Coronary artery (tissue), 2 donors: Measurements from ENCODE around the gene CCDC127.
A peak's percentile ranks its signal among the peaks of the same experiment; 100 is the strongest.

ENCODE experiments used
- DNase-seq: peaks from one replicate; pipeline ENCODE4 v3.0.0-alpha.2; 2017; ENCODE audit warnings: low spot score
- H3K27ac ChIP-seq, 2 donors: fragments of 200-600 bp; sonication (generic); one replicate each; pipeline ENCODE4 v1.5.1; 2016 to 2019
- H3K4me3 ChIP-seq: fragments of 200-600 bp; sonication (generic); 2 replicates; pipeline ENCODE4 v1.5.1; 2016; ENCODE audit warnings: mild to moderate bottlenecking, moderate library complexity
- TF ChIP-seq, protein P1 (sequence below): fragments of 200-600 bp; sonication (generic); IDR thresholded peaks from one replicate; pipeline ENCODE4 v1.5.1; 2019; ENCODE audit warnings: antibody characterized with exemption

Gene CCDC127

DNA sequence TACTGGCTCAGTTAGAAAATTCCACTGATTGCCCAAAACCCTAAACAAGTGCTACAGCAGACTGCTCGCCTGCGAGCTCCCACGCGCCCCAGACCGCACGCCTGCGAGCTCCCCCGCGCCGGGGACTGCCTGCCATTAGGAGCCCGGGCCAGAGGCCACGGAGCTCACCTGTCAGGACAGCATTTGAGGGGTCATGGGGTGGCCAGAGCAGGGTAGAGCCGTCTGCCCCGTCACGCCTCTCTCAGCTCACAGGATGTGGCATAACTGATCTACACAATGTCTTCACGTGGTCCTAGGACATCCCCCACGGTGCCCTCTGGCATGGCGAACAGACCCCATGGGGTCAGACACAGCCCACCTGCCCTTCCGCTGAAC lies 55.8 kb downstream of the CCDC127 start:
- no peak overlapping the region for H3K27ac ChIP-seq
- no peak overlapping the region for H3K4me3 ChIP-seq
- DNase-seq, result no peak
- TF ChIP-seq, protein P1, sequence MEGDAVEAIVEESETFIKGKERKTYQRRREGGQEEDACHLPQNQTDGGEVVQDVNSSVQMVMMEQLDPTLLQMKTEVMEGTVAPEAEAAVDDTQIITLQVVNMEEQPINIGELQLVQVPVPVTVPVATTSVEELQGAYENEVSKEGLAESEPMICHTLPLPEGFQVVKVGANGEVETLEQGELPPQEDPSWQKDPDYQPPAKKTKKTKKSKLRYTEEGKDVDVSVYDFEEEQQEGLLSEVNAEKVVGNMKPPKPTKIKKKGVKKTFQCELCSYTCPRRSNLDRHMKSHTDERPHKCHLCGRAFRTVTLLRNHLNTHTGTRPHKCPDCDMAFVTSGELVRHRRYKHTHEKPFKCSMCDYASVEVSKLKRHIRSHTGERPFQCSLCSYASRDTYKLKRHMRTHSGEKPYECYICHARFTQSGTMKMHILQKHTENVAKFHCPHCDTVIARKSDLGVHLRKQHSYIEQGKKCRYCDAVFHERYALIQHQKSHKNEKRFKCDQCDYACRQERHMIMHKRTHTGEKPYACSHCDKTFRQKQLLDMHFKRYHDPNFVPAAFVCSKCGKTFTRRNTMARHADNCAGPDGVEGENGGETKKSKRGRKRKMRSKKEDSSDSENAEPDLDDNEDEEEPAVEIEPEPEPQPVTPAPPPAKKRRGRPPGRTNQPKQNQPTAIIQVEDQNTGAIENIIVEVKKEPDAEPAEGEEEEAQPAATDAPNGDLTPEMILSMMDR, result no peak

DNA sequence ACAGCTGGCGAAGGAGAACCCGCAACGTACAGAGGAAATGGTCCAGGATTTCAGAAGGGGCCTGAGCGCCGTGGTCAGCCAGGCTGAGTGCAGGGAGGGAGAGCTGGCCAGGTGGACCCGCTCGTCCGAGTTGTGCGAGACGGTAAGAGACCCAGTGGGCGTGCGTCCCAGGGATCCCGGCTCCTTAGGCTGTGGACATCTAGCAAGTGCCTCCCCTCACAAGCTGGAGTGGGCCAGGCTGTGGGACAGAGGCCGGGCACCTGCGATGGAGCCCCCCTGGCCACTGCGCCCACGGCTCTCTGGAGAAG lies 56.2 kb downstream of the CCDC127 start:
- no peak overlapping the region for H3K27ac ChIP-seq

DNA sequence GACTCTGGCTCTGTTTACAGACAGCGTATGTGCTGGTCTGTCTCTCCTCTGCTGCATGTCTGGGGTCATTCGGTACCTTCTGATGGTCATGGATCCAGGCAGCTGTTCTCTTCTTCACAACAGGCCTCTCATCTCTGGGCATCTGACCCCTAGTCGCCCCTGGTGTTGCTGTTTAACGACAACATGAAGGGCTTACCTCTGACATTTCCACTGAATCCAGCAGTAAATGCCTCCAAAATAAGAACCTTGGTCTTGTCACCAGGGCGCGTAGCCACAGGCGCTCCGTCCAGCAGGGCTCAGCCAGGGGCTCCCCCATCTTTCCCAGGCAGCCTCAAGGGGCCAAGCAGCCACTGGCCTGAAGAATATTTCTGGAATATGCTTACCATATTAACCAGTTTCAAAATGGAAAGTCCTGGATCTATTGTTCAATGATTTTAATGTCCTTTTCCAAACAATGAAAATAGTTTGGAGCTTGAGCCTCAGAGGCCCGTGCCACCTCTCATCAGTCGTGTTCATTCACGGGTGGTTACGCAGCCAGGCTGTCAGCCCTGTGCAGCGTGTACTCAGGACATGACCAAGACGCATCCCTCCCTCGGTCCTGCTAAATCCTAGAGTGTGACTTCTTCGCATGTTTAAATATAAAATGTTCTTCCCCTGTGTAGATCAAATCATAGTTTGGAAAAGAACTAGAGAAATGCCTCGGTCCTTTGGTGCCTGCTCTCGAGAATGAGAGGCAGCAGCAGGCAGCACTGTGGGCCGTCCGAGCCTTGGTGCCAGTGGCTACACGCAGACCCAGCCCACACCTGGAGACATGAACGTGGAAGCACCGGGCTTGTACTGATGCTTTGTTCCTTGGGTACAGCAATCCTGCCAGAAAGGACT lies 56.8 kb downstream of the CCDC127 start:
- TF ChIP-seq, protein P1, result no peak
- Histone ChIP-seq H3K27ac (no peak overlapping the region), H3K4me3 (no peak overlapping the region)
- DNase-seq, result peak; percentile 62

More for the DNA sequence above, 56.2 kb downstream of the CCDC127 start:
- no peak overlapping the region for H3K4me3 ChIP-seq
- no peak for DNase-seq
- TF ChIP-seq, protein P1, result no peak

DNA sequence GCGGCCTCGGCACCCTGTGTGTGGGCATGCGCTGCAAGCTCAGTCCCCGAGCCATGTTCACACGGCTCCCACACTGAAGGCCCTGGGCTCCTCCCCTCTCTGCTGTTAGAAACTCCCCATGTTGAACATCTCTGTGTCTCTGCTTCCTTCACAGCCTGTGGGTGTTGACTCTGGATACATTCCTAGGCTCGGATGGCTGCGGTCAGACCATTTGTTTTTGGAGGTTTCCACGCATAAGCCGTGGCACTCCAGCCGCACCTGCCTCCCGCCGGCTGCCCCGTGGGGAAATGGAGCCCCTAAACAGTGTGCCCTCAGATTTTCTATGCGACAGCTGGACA lies 57.8 kb downstream of the CCDC127 start:
- H3K27ac ChIP-seq, result no peak overlapping the region

DNA sequence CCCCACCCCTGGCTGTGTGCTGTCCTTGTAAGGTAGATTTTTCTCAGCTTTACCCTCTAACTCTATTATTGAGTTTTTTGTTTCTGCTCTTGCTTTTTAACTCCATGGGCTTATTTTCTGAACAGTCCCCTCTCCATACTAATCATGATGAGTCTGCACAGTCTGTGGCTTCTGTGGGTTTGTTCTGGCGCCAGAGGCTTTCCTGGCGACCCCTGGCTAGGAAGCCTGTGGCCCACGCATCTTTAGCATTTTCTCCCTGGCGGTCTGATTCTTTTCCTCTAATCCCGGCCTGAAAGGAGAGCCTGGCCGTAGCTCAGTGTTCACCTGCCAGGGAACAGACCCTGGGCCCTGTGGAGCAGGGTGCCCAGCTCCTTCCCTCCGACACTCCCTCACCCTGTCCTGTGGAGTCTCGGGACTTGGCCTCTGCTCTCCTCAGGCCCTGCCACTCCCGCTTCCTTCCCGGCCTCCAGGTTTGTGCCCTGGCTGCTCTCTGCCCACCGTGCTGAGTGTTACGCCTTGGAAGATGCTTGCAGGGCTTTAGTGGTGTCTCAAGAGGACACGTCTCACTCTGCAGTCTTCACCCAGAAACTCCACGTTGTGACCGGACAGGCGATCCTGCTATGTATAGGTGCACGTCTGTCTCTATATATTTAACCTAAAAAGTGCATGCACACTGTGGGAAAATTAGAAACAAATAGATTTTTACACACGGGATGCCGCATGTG lies 58.3 kb downstream of the CCDC127 start:
- no peak overlapping the region for H3K27ac ChIP-seq
- peak; percentile 29 for DNase-seq
- no peak overlapping the region for H3K4me3 ChIP-seq
- TF ChIP-seq, protein P1, result no peak

More for the DNA sequence above, 57.8 kb downstream of the CCDC127 start:
- TF ChIP-seq, protein P1, result no peak
- no peak overlapping the region for H3K4me3 ChIP-seq
- DNase-seq, result peak; percentile 16

DNA sequence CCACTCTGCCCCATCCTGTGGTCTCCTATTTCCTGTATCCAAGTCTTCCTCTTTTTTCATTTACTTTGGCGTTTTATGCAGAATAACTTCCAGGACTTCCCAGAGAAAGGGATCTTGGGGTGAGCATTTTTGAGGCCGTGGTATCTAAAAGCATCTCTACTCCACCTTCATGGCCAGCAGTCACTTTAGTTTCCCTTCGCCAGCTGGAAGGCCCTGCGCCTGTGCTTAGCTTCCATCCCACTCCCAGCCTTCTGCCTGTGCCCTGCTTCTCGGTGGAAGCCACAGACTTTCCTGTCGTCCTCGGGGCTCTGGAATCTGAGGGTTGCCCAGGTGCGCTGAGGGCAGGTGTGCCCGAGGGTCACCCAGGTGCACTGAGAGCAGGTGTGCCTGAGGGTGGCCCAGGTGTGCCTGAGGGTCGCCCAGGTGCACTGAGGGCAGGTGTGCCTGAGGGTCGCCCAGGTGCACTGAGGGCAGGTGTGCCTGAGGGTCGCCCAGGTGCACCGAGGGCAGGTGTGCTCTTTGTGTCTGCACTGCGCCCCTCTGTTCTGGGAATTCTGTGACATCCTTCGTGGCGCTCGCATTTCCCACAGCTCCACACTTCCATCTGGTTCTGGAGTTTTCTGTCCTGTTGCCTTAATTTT lies 59.0 kb downstream of the CCDC127 start:
- TF ChIP-seq, protein P1, result no peak
- DNase-seq, result peak; percentile 16
- no peak overlapping the region for H3K4me3 ChIP-seq
- H3K27ac ChIP-seq, result no peak overlapping the region
